Bronchial epithelial cell (primary cell): ENCODE data around the gene FAM118B. TPM values are rescaled to one million over a fixed set of nuclear protein-coding genes. Genes with fewer than 3 reads are reported as not detected.

Source experiments
- DNase-seq: peaks from one replicate; pipeline ENCODE4 v3.0.0-alpha.2; 2010; ENCODE audit warnings: low read depth
- FAIRE-seq: peaks from 2 replicates; lab custom pipeline; 2011; peaks lifted over from hg19 to GRCh38; lab: Jason Lieb, UNC
- H3K27me3 ChIP-seq: 2 replicates; pipeline ENCODE4 v1.5.1; 2011; ENCODE audit warnings: low read length; ENCODE audit not compliant: control insufficient read depth, insufficient read depth
- H3K36me3 ChIP-seq: 2 replicates; pipeline ENCODE4 v1.5.1; 2011; ENCODE audit warnings: low read length; ENCODE audit not compliant: control insufficient read depth, insufficient read depth
- H3K4me3 ChIP-seq: 2 replicates; pipeline ENCODE4 v1.5.1; 2011; ENCODE audit warnings: mild to moderate bottlenecking, low read depth, low read length, control low read depth
- total RNA-seq: library from RNA; depleted of rRNA; stranded (reverse); fragments of >200 nt; gene quantifications from 2 replicates; pipeline ENCODE4 v1.2.1, GENCODE V29; 2014
- TF ChIP-seq, protein P1 (sequence below): IDR thresholded peaks from 2 replicates; pipeline ENCODE4 v1.5.1; 2011; ENCODE audit warnings: mild to moderate bottlenecking, moderate library complexity, low read length, control low read depth, inconsistent platforms; ENCODE audit not compliant: insufficient read depth, severe bottlenecking

The FAM118B gene
- total RNA-seq, 1 donor from 2014 or later = 15.8 TPM

DNA sequence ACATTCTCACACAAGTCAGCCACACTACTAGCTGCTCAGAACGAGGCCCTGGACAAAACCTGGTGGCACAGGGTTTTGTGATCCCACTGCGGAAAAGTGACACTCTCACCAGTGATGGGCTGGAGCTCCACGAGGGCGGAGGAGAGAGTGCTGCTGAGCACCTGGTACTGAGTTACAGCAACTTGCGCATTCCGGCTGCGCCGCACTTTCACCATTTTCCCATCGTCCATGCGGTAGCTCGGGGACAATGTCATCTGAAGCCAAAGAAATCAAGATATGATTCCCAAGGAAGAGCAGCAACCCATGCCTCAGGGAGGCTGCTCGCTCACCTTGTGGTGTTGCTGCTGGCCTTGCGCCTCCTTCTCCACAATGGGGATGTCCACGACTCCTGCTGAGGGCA, 6.2 kb upstream of the FAM118B start:
- no peak overlapping the region for H3K4me3 ChIP-seq
- FAIRE-seq (no peak), DNase-seq (no peak)
- peaks cover 11% of the 10 kb centered on the region for H3K36me3 ChIP-seq
- TF ChIP-seq, protein P1, sequence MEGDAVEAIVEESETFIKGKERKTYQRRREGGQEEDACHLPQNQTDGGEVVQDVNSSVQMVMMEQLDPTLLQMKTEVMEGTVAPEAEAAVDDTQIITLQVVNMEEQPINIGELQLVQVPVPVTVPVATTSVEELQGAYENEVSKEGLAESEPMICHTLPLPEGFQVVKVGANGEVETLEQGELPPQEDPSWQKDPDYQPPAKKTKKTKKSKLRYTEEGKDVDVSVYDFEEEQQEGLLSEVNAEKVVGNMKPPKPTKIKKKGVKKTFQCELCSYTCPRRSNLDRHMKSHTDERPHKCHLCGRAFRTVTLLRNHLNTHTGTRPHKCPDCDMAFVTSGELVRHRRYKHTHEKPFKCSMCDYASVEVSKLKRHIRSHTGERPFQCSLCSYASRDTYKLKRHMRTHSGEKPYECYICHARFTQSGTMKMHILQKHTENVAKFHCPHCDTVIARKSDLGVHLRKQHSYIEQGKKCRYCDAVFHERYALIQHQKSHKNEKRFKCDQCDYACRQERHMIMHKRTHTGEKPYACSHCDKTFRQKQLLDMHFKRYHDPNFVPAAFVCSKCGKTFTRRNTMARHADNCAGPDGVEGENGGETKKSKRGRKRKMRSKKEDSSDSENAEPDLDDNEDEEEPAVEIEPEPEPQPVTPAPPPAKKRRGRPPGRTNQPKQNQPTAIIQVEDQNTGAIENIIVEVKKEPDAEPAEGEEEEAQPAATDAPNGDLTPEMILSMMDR = no peak
- no peaks in the 10 kb centered on the region for H3K27me3 ChIP-seq

DNA sequence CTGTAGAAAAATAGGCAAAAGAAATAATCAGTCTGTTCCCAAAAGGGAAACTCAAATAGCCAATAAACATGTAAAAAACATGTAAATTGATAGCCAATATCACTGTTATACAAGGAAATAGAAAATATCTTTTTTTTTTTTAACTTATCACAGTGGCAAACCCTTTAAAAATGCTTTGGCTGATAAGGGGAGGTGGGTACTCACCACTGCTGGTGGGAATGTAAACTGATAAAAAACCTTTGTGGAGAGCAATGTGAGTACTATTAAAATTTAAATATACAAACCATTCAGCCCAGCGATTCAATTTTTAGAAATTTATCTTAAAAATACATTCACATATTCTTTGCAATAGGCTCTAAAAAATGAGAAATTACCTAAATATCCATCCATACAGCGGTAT, 3.7 kb upstream of the FAM118B start:
- FAIRE-seq = no peak
- H3K36me3 ChIP-seq = peaks cover 6% of the 10 kb centered on the region

DNA sequence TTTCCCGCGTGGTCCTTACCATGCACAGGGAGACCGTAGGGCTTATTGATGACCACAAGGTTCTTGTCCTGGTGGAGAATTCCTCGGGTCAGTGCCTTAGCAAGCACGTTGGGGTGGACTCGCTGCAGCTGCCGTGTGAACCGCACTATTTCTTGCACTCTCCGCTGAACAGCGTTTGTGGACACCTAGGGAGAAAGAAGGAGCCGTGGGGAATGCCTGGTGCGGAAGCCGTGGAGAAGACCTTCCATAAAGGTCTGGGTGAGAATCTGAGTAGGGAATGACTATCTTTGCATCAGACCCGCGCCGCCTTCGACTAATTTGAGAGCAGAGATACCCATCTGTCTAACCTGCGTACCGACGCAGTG, 729 bp upstream of the FAM118B start:
- peak overlapping the region; percentile 52 for H3K4me3 ChIP-seq
- FAIRE-seq = no peak
- H3K36me3 ChIP-seq = peaks cover 3% of the 10 kb centered on the region
- DNase-seq = no peak
- TF ChIP-seq, protein P1 = no peak
- H3K27me3 ChIP-seq = no peaks in the 10 kb centered on the region

More for the DNA sequence above, 3.7 kb upstream of the FAM118B start:
- Histone ChIP-seq H3K27me3 (no peaks in the 10 kb centered on the region), H3K4me3 (no peak overlapping the region)
- DNase-seq = no peak
- TF ChIP-seq, protein P1 = no peak

DNA sequence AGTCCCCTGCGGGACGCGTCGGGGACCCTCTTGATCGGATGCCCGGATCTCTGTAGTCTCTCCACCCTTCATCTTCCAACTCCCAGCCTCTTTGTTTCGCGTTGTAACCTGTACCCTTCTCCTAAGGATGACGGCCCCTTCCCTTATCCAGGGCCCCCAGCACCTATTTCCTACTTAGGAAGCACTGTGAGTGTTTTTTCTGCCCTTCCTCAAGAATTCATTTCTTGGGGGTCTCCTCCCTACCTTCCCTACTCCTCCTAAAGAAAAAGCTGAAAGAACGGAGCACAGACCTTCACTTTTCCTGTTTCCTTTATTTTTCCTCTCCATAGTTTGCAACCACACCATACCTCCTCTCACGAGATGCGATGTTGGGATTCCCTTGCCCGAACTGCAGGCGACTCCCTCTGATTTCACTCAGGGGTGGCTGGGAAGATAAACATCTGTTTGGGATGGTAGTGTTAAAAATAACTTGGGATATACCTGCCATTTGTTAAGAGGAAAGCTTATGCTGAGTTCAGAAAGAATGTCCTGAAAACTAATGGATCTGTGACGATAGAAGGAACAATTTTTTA, 593 bp downstream of the FAM118B start:
- peak overlapping the region; percentile 52 for H3K4me3 ChIP-seq
- H3K36me3 ChIP-seq = peaks cover 5% of the 10 kb centered on the region
- TF ChIP-seq, protein P1 = no peak
- no peaks in the 10 kb centered on the region for H3K27me3 ChIP-seq
- DNase-seq (no peak), FAIRE-seq (no peak)

DNA sequence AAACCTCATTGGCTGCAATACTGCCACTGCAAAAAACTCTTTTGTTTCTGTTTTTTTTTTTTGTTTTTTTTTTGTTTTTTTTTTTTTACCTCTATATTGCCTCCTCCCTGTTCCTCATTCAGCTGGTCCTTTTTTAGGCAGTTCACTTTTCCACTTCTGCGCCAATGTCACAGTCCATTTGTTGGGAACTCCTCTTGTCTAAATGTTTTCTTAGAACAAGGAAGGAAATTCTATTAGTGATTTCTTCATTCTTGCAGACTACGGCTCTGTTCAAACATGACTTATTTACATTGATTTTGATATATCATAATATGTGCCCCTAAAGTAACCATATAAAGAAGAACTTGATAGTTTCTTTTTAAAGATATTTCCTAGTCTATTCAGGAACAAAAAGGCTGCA, 2.9 kb downstream of the FAM118B start:
- Histone ChIP-seq H3K27me3 (no peaks in the 10 kb centered on the region), H3K36me3 (peaks cover 3% of the 10 kb centered on the region), H3K4me3 (no peak overlapping the region)
- FAIRE-seq (no peak), DNase-seq (peak; percentile 20)
- TF ChIP-seq, protein P1 = no peak

DNA sequence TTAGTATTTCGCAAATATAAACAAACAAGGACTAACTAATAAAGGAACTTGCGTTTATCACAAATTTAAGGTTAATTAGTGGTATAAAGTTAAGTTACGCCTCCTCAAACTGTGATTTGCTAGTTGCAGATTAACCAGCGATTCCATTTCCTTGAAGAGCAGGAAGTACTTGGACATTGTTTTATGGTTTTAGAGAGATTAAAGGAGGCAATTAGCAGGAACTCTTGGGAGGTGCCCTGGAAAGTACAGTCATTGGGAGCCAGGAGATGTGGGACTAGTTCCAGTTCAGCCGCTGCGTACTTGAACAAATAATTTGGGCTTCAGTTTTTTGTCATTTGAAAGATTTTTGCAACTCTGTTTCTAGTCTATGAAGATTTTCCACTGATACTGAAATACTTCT, 3.3 kb downstream of the FAM118B start:
- DNase-seq (peak; percentile 15), FAIRE-seq (no peak)
- no peak overlapping the region for H3K4me3 ChIP-seq
- H3K36me3 ChIP-seq = peaks cover 1% of the 10 kb centered on the region
- no peaks in the 10 kb centered on the region for H3K27me3 ChIP-seq
- TF ChIP-seq, protein P1 = no peak
